Kidney capillary endothelial cell (primary cell): ENCODE results near the gene REXO5.

Experiments
- DNase-seq: peaks from one replicate; pipeline ENCODE4 v3.0.0-alpha.2; 2018; ENCODE audit warnings: low spot score

REXO5 gene

DNA sequence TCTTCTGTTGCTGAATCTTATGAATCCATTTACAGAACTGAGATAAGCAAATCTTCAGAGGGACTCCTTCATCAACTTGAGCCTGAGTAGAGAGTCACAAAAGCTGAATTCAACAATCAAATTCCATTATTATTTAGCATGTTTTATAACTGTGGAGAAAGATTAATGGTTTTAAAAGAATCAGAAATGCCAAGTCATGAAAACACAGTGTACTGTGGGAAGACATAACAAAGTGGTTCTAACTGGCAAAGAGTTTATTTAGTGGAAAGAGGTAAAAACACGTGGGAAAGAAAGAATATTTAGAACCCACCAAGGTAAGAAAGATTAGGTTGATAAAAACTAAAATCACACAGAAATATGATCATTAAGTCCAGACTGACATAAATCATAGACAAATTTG, 5.0 kb upstream of the REXO5 start:
- DNase-seq: no peak

GRCh38 chr16:20803192-20803560, 3.2 kb upstream of the REXO5 start:
- peak; percentile 33 for DNase-seq

DNA sequence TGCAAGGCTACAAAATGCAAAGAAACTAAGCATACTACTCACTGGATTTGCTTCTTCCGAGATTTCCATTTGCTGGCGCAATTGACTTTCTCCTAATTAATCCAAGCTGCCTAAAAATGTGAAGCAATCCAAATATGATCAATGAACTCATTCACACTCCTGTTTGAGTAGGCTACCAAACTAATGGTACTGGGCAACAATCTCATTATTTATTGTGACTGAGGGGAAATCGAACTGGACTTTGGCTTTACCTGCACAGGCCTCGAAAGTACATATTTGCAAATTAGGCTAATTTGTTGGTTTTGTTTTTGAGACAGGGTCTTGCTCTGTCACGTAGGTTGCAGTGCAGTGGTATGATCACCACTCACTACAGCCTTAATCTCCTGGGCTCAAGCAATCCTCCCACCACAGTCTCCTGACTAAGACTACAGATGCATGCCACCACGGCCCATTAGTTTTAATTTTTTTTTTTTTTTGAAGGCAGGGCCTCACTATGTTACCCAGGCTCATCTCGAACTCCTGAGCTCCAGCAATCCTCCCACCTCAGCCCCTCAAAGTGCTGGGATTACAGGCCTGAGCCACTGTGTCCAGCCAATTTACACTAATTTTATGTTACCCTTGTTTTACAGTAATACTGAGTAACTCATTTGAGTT, 2.6 kb upstream of the REXO5 start:
- DNase-seq: no peak

DNA sequence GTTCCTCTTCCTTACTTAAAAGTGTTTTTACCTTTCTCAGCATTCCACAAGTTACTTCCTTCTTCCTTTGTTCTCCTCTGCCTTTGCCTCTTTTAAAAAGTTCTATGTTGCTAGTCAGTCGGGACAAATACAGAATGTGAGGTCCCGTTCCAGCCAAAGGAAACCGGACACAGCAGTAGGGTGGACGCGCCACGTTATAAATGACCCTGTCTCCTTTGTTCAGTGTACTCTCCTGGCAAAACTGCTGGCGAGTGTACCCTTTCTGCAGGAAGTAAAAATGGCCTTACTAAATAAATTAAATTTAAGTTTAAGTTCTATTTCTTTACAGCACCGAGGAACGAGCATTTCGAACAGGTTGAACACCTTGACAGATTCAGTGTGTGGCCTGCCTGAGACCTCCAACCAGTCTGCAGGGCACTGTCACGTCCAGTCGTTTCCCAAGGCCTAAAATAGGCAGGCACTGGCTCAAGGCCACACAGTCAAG, 601 bp upstream of the REXO5 start:
- peak; percentile 27 for DNase-seq

DNA sequence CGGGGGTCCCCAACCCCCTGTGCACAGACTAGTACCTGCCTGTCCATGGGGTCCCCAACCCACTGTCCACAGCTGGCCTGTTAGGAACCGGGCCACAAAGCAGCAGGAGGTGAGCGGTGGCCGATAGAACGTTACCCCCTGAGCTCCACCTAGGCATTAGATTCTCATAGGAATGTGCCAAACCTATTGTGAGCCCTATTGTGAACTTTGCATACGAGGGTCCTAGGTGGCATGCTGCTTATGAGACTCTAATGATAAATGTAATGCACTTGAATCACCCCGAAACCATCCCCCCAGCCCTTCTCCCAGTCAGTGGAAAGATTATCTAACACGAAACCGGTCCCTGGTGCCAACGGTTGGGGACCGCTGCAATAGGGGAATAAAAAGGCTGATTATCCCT, 1.5 kb downstream of the REXO5 start:
- DNase-seq: no peak

GRCh38 chr16:20811889-20812439, 5.6 kb downstream of the REXO5 start:
- no peak for DNase-seq

- DNase-seq: no peak
Observed at GRCh38 chr16:20812510-20812909, 6.2 kb downstream of the REXO5 start.

GRCh38 chr16:20814784-20815183, 8.5 kb downstream of the REXO5 start:
- no peak for DNase-seq

GRCh38 chr16:20818929-20819585, 12.7 kb downstream of the REXO5 start:
- no peak for DNase-seq

GRCh38 chr16:20821682-20822081, 15.4 kb downstream of the REXO5 start:
- no peak for DNase-seq

DNA sequence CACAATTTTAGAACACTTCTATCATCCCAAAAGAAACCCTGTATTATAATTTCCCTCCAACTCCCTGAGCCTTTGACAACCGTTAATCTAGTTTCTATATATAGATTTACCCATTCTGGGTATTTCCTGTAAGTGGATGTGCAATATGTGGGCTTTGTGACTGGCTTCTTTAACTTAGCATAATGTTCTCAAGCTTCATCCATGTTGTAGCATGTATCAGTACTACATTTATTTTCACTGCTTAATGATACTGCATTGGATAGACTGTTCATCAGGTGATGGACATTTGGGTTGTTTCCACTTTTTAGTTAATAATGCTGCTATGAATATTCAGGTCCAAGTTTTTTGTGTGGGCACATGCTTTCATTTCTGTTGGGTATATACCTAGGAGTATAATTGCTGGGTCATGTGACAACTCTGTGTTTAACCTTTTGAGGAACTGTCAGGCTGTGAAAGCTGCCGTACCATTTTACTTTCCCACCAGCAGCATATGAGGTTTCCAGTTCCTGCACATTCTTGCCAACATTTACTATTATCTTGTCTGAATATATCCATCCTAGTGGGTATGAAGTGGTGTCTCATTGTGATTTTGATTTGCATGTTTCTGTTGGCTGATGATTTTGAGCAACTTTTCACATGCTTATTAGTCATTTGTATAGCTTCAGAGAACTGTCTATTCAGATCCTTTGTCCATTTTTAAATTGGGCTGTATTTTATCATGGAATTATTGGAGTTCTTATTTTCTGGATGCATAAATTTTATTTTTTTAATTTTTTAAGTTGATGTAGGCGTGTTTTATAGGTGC, 16.4 kb downstream of the REXO5 start:
- DNase-seq: no peak

DNA sequence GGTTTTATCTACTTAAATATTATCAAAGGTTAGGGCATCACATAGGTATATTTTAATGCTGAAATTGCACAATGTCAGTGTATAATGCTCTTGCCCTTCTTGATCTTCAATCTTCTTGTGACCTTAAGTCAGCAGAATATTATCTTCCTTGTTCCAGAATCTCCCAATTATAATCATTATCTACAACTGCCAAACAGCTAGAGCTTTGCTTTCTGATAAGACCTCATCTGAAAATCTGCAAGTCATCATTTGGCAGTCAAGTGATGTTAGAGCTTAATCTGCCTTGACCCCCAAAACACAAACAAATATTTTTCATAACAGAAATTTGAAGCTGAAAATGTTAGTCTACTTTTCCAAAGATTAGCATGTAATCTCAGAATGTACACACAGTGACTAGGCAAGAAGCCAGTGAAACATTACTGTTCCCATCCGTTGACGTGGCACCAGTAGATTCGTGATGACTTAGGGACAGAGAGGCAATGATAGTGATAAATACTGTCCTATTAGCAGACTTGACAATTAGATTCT, 19.8 kb downstream of the REXO5 start:
- no peak for DNase-seq

- no peak for DNase-seq
Observed at GRCh38 chr16:20829536-20829935, 23.2 kb downstream of the REXO5 start.

- no peak for DNase-seq
Observed at GRCh38 chr16:20830372-20830771, 24.0 kb downstream of the REXO5 start.

GRCh38 chr16:20833086-20833485, 26.8 kb downstream of the REXO5 start:
- no peak for DNase-seq

DNA sequence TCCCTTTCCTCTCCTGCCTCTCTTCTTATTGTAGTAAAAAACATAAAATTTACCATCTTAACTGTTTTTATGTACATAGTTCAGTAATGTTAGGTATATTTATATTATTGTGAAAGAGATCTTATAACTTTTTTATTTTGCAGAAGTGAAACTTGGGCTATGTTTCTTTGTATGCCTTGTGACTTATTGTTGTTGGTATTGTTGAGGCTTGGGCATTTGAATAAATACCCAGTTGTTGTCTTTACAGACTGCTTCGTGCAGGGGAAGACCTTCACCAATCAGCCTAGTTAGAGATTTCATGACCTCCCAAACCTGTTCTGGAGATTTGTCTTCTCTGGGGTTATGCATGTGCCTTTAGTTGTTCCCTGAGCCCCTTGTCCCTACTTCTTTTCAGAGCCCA, 31.9 kb downstream of the REXO5 start:
- no peak for DNase-seq

- DNase-seq: no peak
Observed at GRCh38 chr16:20839504-20839903, 33.2 kb downstream of the REXO5 start.

DNA sequence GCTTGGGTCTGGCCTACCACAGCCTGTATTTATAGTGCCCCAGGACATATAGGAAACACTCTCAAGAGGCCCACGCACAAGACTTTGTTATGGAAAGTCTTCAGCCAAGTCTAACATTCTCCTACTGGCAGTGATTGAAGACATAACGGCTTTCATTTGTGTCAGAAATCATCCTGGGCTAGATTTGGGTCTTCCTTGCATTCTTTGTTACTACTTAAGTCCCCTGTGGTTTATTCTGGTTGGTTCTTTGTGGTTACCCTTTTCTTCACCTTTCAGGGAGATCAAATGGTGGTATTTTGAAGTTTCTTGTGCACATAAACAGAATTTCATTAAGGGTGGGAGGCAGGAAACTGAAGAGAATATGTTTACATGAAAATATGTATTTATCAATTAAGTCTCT, 37.7 kb downstream of the REXO5 start:
- DNase-seq: no peak

DNA sequence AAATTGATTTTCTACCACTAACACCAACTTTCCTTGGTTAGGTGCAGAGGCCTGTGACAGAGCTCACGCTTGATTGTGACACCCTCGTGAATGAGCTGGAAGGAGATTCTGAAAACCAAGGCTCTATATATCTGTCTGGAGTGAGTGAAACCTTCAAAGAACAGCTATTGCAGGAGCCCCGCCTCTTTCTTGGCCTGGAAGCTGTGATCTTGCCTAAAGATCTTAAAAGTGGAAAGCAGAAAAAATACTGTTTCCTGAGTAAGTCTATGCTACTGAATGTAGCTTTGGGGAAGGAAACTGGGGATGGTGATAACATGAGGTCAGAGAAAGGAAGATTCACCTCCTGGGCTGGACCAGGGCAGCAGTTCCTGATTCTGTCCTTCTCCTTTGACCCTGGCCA, 38.3 kb downstream of the REXO5 start:
- DNase-seq: no peak

- DNase-seq: no peak
Observed at GRCh38 chr16:20846030-20846429, 39.7 kb downstream of the REXO5 start.

DNA sequence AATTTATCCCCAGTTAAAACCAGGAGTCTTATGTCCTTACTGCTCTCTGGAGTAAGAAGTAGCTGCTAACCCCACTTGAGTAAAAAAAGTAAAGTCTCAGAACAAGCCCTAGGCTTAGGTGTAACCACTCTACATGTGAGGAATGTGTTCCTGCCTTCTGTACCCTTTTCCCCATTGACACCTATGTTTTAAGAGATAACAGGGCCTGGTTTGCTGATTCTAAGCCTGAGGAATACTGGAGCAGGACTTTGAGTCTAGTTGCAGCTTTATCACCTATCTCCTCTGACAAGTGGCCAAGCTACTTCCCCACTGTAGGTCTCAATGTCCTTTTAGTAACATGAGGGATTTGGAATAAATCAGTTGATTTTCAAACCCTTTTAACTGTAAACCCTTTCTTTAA, 40.2 kb downstream of the REXO5 start:
- no peak for DNase-seq

- DNase-seq: no peak
Observed at GRCh38 chr16:20847550-20847949, 41.2 kb downstream of the REXO5 start.
